Calu3 (cell line): ENCODE data around the gene NPS. TPM values are rescaled to one million over a fixed set of nuclear protein-coding genes. Genes with fewer than 3 reads are reported as not detected.

ENCODE experiments used
- BruUV-seq: library from RNA; stranded (reverse); fragments of 400-500 nt; replicated peaks from 2 replicates; lab custom pipeline; 2021; lab: Mats Ljungman, UMichigan
- CTCF ChIA-PET: fragments of 300-600 bp; sonication (Branson Sonifier 250); formaldehyde crosslinking; loops from one replicate; lab custom pipeline; 2022; ENCODE audit warnings: antibody characterized with exemption; lab: Charles Lee
- DNase-seq: peaks from one replicate; pipeline ENCODE4 v3.0.0; 2022
- H3K27ac Mint-ChIP-seq: one replicate; pipeline ENCODE4 v1.8.0; 2022; ENCODE audit warnings: mixed read lengths; ENCODE audit not compliant: unreplicated experiment
- H3K27me3 Mint-ChIP-seq: one replicate; pipeline ENCODE4 v1.8.0; 2022; ENCODE audit warnings: mixed read lengths; ENCODE audit not compliant: unreplicated experiment
- H3K36me3 Mint-ChIP-seq: one replicate; pipeline ENCODE4 v1.8.0; 2022; ENCODE audit warnings: mild to moderate bottlenecking, moderate library complexity, mixed read lengths; ENCODE audit not compliant: insufficient read depth, unreplicated experiment
- H3K4me1 Mint-ChIP-seq: one replicate; pipeline ENCODE4 v1.8.0; 2022; ENCODE audit warnings: mild to moderate bottlenecking, low read depth, mixed read lengths; ENCODE audit not compliant: unreplicated experiment
- H3K4me3 Mint-ChIP-seq: one replicate; pipeline ENCODE4 v1.8.0; 2022; ENCODE audit warnings: mild to moderate bottlenecking, low read depth, moderate library complexity, mixed read lengths; ENCODE audit not compliant: unreplicated experiment
- H3K9me3 Mint-ChIP-seq: one replicate; pipeline ENCODE4 v1.8.0; 2022; ENCODE audit warnings: low read depth, mixed read lengths; ENCODE audit not compliant: unreplicated experiment
- CTCF ChIP-seq: fragments of 200-600 bp; IDR thresholded peaks from one replicate; pipeline ENCODE4 v1.8.0; 2022; ENCODE audit warnings: antibody characterized with exemption; ENCODE audit not compliant: unreplicated experiment
- intact Hi-C: fragments of 100-400 bp; cut with micrococcal nuclease; formaldehyde crosslinking; loops from one replicate; pipeline ENCODE4 v1.10.0; 2022; ENCODE audit not compliant: unreplicated experiment
- total RNA-seq: library from RNA; stranded (reverse); gene quantifications from 2 replicates; pipeline ENCODE4 v1.2.3, GENCODE V29; 2022

NPS gene
- total RNA-seq, 1 experiment from 2014 or later, result not detected

GRCh38 chr10:127523476-127523875 is 25.6 kb upstream of the NPS start:
- no peak for TF ChIP-seq CTCF
- DNase-seq, result no peak
- Mint-ChIP-seq H3K27me3 (peaks cover 57% of the 10 kb centered on the region), H3K27ac (no peak overlapping the region), H3K4me1 (no peaks in the 10 kb centered on the region), H3K36me3 (no peaks in the 10 kb centered on the region), H3K4me3 (no peak overlapping the region), H3K9me3 (no peaks in the 10 kb centered on the region)
- no TSS peak for BruUV-seq
- intact Hi-C loops, result no loop called here
- CTCF ChIA-PET, result no interaction called here

- no peaks in the 10 kb centered on the region for H3K9me3 Mint-ChIP-seq
- intact Hi-C loops, result no loop called here
- H3K4me1 Mint-ChIP-seq, result no peaks in the 10 kb centered on the region
- CTCF ChIA-PET, result no interaction called here
- H3K4me3 Mint-ChIP-seq, result no peak overlapping the region
- peaks cover 61% of the 10 kb centered on the region for H3K27me3 Mint-ChIP-seq
- TF ChIP-seq CTCF, result no peak
- H3K27ac Mint-ChIP-seq, result no peak overlapping the region
- H3K36me3 Mint-ChIP-seq, result no peaks in the 10 kb centered on the region
- DNase-seq, result no peak
- BruUV-seq, result no TSS peak
Measured at GRCh38 chr10:127524229-127524628, 24.9 kb upstream of the NPS start.

GRCh38 chr10:127524908-127525665 is 24.0 kb upstream of the NPS start:
- peaks cover 61% of the 10 kb centered on the region for H3K27me3 Mint-ChIP-seq
- H3K9me3 Mint-ChIP-seq, result no peaks in the 10 kb centered on the region
- TF ChIP-seq CTCF, result no peak
- no peaks in the 10 kb centered on the region for H3K4me1 Mint-ChIP-seq
- no peak overlapping the region for H3K27ac Mint-ChIP-seq
- H3K36me3 Mint-ChIP-seq, result no peaks in the 10 kb centered on the region
- no peak overlapping the region for H3K4me3 Mint-ChIP-seq
- no TSS peak for BruUV-seq
- CTCF ChIA-PET, result no interaction called here
- intact Hi-C loops, result no loop called here
- DNase-seq, result no peak

- H3K4me3 Mint-ChIP-seq, result no peak overlapping the region
- no TSS peak for BruUV-seq
- CTCF ChIA-PET, result no interaction called here
- no peak for TF ChIP-seq CTCF
- H3K27ac Mint-ChIP-seq, result no peak overlapping the region
- no peaks in the 10 kb centered on the region for H3K36me3 Mint-ChIP-seq
- H3K4me1 Mint-ChIP-seq, result no peaks in the 10 kb centered on the region
- intact Hi-C loops, result no loop called here
- DNase-seq, result no peak
- H3K9me3 Mint-ChIP-seq, result no peaks in the 10 kb centered on the region
- peaks cover 61% of the 10 kb centered on the region for H3K27me3 Mint-ChIP-seq
Measured at GRCh38 chr10:127525686-127526085, 23.4 kb upstream of the NPS start.
